Measurements from ENCODE around the gene ENTPD6.

- TF ChIP-seq CREB5 (CRISPR knock-in tag; IDR thresholded peaks at IDR 0.05; ENCODE audit: low read depth), result no peak
- no peak for TF ChIP-seq TOX (CRISPR knock-in tag; IDR thresholded peaks at IDR 0.05; ENCODE audit: borderline replicate concordance)
- TF ChIP-seq ZNF565 (CRISPR knock-in tag; conservative IDR thresholded peaks at IDR 0.05; ENCODE audit: low read depth), result no peak
- TF ChIP-seq, protein P1, sequence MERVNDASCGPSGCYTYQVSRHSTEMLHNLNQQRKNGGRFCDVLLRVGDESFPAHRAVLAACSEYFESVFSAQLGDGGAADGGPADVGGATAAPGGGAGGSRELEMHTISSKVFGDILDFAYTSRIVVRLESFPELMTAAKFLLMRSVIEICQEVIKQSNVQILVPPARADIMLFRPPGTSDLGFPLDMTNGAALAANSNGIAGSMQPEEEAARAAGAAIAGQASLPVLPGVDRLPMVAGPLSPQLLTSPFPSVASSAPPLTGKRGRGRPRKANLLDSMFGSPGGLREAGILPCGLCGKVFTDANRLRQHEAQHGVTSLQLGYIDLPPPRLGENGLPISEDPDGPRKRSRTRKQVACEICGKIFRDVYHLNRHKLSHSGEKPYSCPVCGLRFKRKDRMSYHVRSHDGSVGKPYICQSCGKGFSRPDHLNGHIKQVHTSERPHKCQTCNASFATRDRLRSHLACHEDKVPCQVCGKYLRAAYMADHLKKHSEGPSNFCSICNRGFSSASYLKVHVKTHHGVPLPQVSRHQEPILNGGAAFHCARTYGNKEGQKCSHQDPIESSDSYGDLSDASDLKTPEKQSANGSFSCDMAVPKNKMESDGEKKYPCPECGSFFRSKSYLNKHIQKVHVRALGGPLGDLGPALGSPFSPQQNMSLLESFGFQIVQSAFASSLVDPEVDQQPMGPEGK (CRISPR knock-in tag; IDR thresholded peaks at IDR 0.05; ENCODE audit: borderline replicate concordance), result no peak
- TF ChIP-seq CSRNP3 (CRISPR knock-in tag; IDR thresholded peaks at IDR 0.05), result no peak
- no peak for TF ChIP-seq TCF4 (CRISPR knock-in tag; IDR thresholded peaks at IDR 0.05; ENCODE audit: borderline replicate concordance)
- no peak for TF ChIP-seq ESRRG (CRISPR knock-in tag; IDR thresholded peaks at IDR 0.05)
- no peak for TF ChIP-seq ARNTL (CRISPR knock-in tag; IDR thresholded peaks at IDR 0.05; ENCODE audit: borderline replicate concordance, low read depth)
- TF ChIP-seq RARB (CRISPR knock-in tag; IDR thresholded peaks at IDR 0.05), result no peak
These were observed 19.3 kb downstream of the ENTPD6 start for GRCh38 chr20:25214819-25215218.
